GM12875 (cell line): ENCODE measurements around the gene ITPRIP.

Source experiments
- H3K4me3 ChIP-seq: one replicate; pipeline ENCODE4 v1.5.1; 2011; ENCODE audit warnings: low read depth, low read length, control low read depth
- CTCF ChIP-seq: IDR thresholded peaks from 2 replicates; pipeline ENCODE4 v1.5.1; 2011; ENCODE audit warnings: low read depth, mild to moderate bottlenecking, control low read depth, inconsistent platforms, low read length, moderate library complexity, borderline replicate concordance; ENCODE audit not compliant: insufficient read depth

The ITPRIP gene

GRCh38 chr10:104330168-104331110 is 7.8 kb downstream of the ITPRIP start:
- H3K4me3 ChIP-seq, result no peak overlapping the region
- no peak for TF ChIP-seq CTCF

DNA sequence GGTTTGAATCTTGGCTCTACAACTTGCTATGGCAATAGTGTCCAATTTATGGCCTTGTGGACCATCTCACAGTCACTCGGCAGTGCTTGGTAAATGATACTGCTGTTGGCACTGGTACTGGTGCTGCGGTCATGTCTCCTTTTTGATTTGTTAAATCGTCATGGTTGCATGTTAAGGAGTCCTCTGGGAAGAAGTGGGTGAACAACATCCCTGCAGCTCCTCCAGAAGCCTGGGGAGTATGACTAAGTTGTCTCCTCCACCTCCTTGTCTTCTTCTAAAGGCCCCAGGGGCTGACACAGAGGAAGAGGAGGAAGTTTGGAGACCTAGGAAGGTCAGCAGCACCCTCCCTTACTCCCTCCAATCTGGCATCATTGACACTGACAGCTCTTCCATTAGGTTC is 8.5 kb downstream of the ITPRIP start:
- no peak for TF ChIP-seq CTCF
- no peak overlapping the region for H3K4me3 ChIP-seq

DNA sequence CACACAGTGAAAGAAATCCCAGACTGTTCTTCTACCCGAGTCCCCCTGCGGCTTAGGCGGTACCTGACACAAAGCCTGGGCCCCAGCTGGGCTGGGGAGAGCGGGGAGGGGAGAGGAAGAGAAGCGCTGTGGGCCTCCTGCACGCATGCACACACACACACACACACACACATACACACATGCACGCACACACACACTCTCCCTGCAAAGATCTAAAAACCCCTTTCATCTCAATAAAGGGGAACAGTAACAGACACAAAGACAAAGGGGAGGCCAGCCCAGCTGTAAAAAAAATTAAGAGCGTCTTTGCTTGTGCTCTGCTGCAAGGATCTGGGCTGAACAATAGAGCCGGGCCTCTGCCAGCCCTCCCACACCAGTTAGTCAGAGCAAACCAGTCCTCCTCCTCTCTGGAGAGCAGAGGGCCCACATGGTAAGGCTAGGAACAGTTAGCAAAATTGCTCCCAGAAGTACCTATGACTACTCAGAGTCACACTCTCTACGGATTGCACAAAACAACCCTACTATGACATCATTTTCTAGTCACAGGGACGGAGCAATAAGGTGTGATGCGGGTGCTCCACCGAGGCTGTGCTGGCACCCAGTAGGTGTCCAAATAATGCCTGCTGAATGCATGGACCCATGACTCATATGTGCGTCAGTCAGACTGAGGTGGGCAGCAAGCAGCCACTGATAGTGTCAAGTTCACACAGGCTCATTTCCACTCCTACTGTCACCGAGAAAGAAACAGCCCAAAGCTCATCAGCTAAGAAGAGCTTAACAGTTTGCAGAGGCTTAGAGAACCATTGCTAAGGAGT is 9.2 kb downstream of the ITPRIP start:
- TF ChIP-seq CTCF, result no peak
- no peak overlapping the region for H3K4me3 ChIP-seq

DNA sequence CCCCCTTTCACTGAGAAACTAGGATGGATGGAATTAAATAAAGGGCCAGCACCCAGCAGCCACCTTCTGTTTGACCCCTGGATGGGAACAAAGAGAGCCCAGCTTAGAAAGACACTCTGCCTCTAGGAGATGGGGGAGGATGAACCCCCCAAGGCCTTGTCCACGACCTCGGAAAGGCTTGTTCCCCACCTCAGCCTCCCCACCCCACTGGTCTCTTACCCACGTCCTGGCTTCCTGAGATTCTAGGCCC is 9.7 kb downstream of the ITPRIP start:
- TF ChIP-seq CTCF, result no peak
- no peak overlapping the region for H3K4me3 ChIP-seq

- no peak for TF ChIP-seq CTCF
- H3K4me3 ChIP-seq, result no peak overlapping the region
These were observed 10.3 kb downstream of the ITPRIP start for GRCh38 chr10:104327745-104328645.

DNA sequence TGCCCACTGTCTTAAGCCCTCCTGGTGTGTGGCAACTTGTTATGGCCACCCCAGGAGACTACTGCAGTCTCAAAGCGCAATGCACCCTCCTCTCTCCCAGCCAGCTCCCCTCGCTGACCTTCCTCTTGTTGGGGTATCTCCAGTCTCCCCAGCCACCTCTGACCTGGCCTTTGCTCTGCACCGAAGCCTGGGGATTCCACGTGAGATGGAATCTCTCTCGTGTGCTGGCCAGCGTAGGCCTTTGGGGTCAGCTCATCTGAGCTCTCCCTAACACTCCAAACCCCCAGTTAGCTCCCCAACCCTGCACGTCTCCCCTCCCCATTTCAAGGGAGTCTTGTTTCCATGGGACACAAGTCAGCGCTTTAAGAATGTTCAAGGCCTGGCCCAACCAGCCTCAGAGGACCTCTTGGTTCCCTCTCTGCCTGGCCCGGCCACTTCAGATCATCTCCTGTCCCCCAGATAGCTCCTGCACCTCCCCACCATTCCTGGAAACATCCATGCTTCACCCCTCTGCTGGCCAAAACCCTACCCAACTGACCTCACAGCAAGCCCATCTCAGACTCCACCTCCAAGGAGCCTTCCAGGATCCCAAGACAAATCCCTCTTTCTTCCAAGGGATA is 11.2 kb downstream of the ITPRIP start:
- no peak for TF ChIP-seq CTCF
- H3K4me3 ChIP-seq, result no peak overlapping the region
